Testis (tissue), 3 donors: Measurements from ENCODE around the gene GASK1A. TPM values are rescaled to one million over a fixed set of nuclear protein-coding genes. Genes with fewer than 3 reads are reported as not detected.

Experiments used
- DNase-seq: peaks from one replicate; pipeline ENCODE4 v3.0.0-alpha.2; 2019
- H3K27ac ChIP-seq, 2 donors: fragments of 200-600 bp; sonication (generic); one replicate each; pipeline ENCODE4 v1.5.1; 2019
- H3K27me3 ChIP-seq: fragments of 200-600 bp; sonication (generic); one replicate; pipeline ENCODE4 v1.5.1; 2019
- H3K36me3 ChIP-seq: fragments of 200-600 bp; sonication (generic); one replicate; pipeline ENCODE4 v1.5.1; 2017; ENCODE audit warnings: low read depth; ENCODE audit errors: missing control alignments
- H3K4me1 ChIP-seq: fragments of 200-600 bp; sonication (generic); one replicate; pipeline ENCODE4 v1.5.1; 2019
- H3K4me3 ChIP-seq, 2 donors: fragments of 200-600 bp; sonication (generic); one replicate each; pipeline ENCODE4 v1.5.1; 2017 to 2019
- H3K9me3 ChIP-seq: fragments of 200-600 bp; sonication (generic); one replicate; pipeline ENCODE4 v1.5.1; 2017
- POLR2A ChIP-seq: fragments of 450-650 bp; IDR thresholded peaks from one replicate; pipeline ENCODE4 v1.6.1; 2017; ENCODE audit warnings: antibody characterized with exemption, mild to moderate bottlenecking, moderate library complexity
- WGBS, 2 donors: methylation state at CpG; one replicate each; pipeline ENCODE4 v1.1.5; 2018; 5-methylcytosine and 5-hydroxymethylcytosine counted together
- intact Hi-C: fragments of 100-400 bp; cut with DNase I; formaldehyde crosslinking; loops from one replicate; pipeline ENCODE4 v1.15.1; 2023; ENCODE audit warnings: low total_unique reads
- polyA plus RNA-seq: library from polyadenylated mRNA; stranded (reverse); fragments of 350-450 nt; fragmentation: Illumina TruSeq; extraction: RNeasy Lipid Tissue Mini Kit (QIAGEN cat#74804); gene quantifications from one replicate; pipeline ENCODE4 v1.2.3, GENCODE V29; 2014; ENCODE audit warnings: low read depth, low replicate concordance; ENCODE audit not compliant: insufficient read depth
- total RNA-seq, 2 donors: library from RNA; depleted of rRNA; stranded (reverse); fragments of >200 nt; gene quantifications; one replicate each; pipeline ENCODE4 v1.2.3, GENCODE V29; 2016
- TF ChIP-seq, protein P1 (sequence below), 3 experiments: fragments of 450-650 bp in 2 of 3; fragments of 200-600 bp in 1 of 3; sonication (generic) in 1 of 3; IDR thresholded peaks; one replicate each; pipeline ENCODE4 v1.5.1; 2016 to 2019; ENCODE audit warnings: antibody characterized with exemption in 3 of 3, mild to moderate bottlenecking in 2 of 3, moderate library complexity in 1 of 3

Gene GASK1A
- total and polyA plus RNA-seq, 3 donors from 2014 or later = 6.2 to 22.2 (median 18.7) TPM

DNA sequence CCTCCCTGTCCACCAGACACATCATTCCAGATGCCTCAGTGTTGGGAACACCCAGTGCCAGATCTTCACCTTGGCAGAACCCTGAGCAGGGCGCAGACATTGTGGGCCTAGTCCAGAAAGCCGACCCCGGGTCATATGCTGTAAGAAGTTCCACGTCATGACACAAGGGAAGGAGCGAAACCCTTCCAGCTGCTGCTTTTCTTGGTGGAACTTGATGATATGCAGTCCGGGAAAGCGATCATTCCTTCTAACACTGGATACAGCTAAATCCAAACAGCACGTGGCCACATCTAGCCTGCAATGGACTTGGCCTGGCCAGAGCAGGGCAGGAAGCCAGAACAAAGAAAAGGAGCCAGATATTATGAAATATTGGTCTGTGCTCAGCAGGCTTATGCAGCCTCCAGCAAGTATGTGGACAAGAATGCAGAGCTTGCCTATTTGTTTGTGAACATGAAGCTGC, 22.0 kb downstream of the GASK1A start:
- TF ChIP-seq, protein P1, sequence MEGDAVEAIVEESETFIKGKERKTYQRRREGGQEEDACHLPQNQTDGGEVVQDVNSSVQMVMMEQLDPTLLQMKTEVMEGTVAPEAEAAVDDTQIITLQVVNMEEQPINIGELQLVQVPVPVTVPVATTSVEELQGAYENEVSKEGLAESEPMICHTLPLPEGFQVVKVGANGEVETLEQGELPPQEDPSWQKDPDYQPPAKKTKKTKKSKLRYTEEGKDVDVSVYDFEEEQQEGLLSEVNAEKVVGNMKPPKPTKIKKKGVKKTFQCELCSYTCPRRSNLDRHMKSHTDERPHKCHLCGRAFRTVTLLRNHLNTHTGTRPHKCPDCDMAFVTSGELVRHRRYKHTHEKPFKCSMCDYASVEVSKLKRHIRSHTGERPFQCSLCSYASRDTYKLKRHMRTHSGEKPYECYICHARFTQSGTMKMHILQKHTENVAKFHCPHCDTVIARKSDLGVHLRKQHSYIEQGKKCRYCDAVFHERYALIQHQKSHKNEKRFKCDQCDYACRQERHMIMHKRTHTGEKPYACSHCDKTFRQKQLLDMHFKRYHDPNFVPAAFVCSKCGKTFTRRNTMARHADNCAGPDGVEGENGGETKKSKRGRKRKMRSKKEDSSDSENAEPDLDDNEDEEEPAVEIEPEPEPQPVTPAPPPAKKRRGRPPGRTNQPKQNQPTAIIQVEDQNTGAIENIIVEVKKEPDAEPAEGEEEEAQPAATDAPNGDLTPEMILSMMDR (IDR thresholded peaks at IDR 0.05) = no peak
- no peak for TF ChIP-seq POLR2A
- peak; percentile 87 for DNase-seq
- intact Hi-C loops = no loop called here
- peaks cover 51% of the 10 kb centered on the region for H3K4me1 ChIP-seq
- no peaks in the 10 kb centered on the region for H3K27me3 ChIP-seq
- WGBS, 2 donors = 41 to 52% methylated on average over 8 of the region's 8 CpGs
- H3K9me3 ChIP-seq = no peaks in the 10 kb centered on the region
- H3K36me3 ChIP-seq = no peaks in the 10 kb centered on the region
- no peak overlapping the region for H3K4me3 ChIP-seq
- peak overlapping the region in 1 of 2 donors; percentile 76 for H3K27ac ChIP-seq

DNA sequence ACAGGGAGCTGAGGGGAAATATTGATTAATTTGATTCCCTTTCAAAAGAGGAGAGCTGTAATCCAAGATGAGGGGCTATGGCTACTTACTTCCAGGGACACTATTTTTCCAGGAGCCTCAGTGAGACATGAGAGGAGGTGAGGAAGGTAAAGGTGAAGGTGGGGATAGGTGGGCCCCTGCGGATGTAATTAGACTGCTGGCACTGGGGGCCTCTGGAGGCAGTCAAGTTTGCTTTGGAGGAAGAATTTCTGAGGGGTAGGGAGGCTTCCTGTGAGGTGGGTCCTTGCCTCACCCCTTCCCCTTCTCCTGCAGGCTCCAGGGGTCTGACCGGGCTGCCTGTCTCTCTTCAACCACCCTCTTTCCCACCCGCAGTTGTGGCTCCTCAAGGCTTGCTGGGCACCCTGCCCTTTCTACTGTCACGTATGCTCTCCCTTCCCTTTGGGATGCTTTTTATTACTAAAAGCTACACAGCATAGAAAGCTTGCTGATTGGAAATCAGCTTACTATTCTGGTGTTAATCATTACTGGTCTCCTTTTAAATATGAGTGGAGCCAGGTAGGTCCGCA, 22.5 kb downstream of the GASK1A start:
- intact Hi-C loops = no loop called here
- Histone ChIP-seq H3K9me3 (no peaks in the 10 kb centered on the region), H3K4me3 (no peak overlapping the region), H3K36me3 (no peaks in the 10 kb centered on the region), H3K27me3 (no peaks in the 10 kb centered on the region), H3K27ac (peak overlapping the region; percentile 57 to 71), H3K4me1 (peaks cover 47% of the 10 kb centered on the region)
- TF ChIP-seq, protein P1 (IDR thresholded peaks at IDR 0.05) = no peak
- no peak for TF ChIP-seq POLR2A
- no peak for DNase-seq
- 54% methylated on average over 5 of the region's 5 CpGs for WGBS, 2 donors

DNA sequence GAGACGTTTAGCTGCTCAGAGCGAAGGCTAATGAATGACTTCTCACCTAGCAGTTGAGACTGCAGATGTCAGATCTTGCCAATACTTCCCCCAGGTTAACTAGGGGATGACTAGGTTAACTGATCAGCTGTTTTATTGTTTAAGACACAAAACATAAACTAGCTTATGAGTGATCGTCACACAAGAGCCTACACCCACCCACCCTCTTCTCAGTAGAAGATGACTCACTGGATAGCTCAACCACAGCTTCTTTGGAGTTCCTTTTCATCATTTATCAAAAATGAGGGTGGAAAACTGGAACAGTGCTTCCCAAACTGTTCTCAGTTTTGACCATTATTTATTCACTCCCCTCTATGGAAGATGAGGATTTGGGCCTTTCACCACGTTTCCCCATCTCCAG, 25.2 kb downstream of the GASK1A start:
- peaks cover 31% of the 10 kb centered on the region for H3K4me1 ChIP-seq
- H3K27ac ChIP-seq = peak overlapping the region in 1 of 2 donors; percentile 71
- 89 to 94% methylated on average over 4 of the region's 4 CpGs for whole genome bisulfite sequencing, 2 donors

DNA sequence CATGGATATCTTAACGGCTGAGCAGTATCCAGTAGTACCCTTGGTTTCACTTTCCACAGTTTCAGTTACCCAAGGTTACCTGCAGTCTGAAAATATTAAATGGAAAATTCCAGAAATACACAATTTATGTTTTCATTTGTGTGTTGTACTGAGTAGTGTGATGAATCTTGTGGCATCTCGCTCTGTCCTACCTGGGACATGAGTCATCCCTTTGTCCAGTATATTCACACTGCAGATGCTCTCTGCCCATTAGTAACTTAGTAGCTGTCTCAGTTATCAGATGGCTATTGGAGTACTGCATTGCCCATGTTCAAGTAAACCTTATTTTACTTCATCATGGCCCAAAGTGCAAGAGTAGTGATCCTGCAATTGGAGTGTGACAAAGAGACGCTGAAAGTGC, 26.1 kb downstream of the GASK1A start:
- H3K9me3 ChIP-seq = no peaks in the 10 kb centered on the region
- WGBS, 2 donors = 90 to 96% methylated on average over 3 of the region's 3 CpGs
- H3K27ac ChIP-seq = no peak overlapping the region
- intact Hi-C loops = no loop called here
- no peak for DNase-seq
- no peaks in the 10 kb centered on the region for H3K36me3 ChIP-seq
- TF ChIP-seq POLR2A = no peak
- TF ChIP-seq, protein P1 (IDR thresholded peaks at IDR 0.05) = no peak
- no peaks in the 10 kb centered on the region for H3K27me3 ChIP-seq
- no peak overlapping the region for H3K4me3 ChIP-seq
- peaks cover 21% of the 10 kb centered on the region for H3K4me1 ChIP-seq

More for the DNA sequence above, 25.2 kb downstream of the GASK1A start:
- no peak for TF ChIP-seq POLR2A
- TF ChIP-seq, protein P1 (IDR thresholded peaks at IDR 0.05) = no peak
- no peaks in the 10 kb centered on the region for H3K36me3 ChIP-seq
- no peak for DNase-seq
- H3K27me3 ChIP-seq = no peaks in the 10 kb centered on the region
- H3K4me3 ChIP-seq = no peak overlapping the region
- intact Hi-C loops = no loop called here
- H3K9me3 ChIP-seq = no peaks in the 10 kb centered on the region

DNA sequence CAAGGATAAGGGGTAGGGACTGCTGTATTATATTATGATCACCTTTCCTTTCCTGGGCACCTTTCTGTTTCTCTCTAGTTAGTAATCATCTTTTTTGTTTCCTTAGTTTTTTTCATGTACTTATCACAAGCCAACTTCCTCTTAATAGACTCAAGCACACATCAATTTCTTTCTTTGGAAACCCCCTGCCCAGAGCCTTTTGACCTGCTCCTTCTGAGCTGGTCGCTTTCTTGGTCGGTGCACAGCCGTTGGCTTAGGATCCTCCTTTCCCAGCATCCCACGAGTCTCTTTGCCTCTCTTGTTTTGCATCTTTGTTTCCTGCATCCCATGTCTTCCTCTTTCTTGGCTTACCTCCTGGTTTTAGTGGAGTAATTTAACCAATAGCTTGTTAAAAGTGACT, 26.9 kb downstream of the GASK1A start:
- Histone ChIP-seq H3K4me3 (no peak overlapping the region), H3K9me3 (no peaks in the 10 kb centered on the region), H3K27ac (no peak overlapping the region), H3K36me3 (no peaks in the 10 kb centered on the region), H3K27me3 (no peaks in the 10 kb centered on the region), H3K4me1 (peaks cover 16% of the 10 kb centered on the region)
- TF ChIP-seq, protein P1 (IDR thresholded peaks at IDR 0.05) = no peak
- no peak for TF ChIP-seq POLR2A
- DNase-seq = no peak
- intact Hi-C loops = no loop called here
- 55 to 56% methylated on average over 4 of the region's 4 CpGs for WGBS, 2 donors
